Measurements from ENCODE around the gene WDR20.

WDR20 gene

GRCh38 chr14:102195446-102195845 lies 55.7 kb downstream of the WDR20 start:
- TF ChIP-seq CTCF (IDR thresholded peaks at IDR 0.05): no peak
- no peak overlapping the region for H3K4me3 ChIP-seq (ENCODE audit: low read depth in 1 of 2, low read length in 1 of 2)

GRCh38 chr14:102196039-102196901 lies 56.6 kb downstream of the WDR20 start:
- H3K36me3 ChIP-seq: peaks cover 47% of the 10 kb centered on the region
- H3K9me3 ChIP-seq: no peaks in the 10 kb centered on the region
- no peak for TF ChIP-seq CTCF (IDR thresholded peaks at IDR 0.05)
- H3K27me3 ChIP-seq: no peaks in the 10 kb centered on the region
- no peak overlapping the region for H3K4me3 ChIP-seq (ENCODE audit: low read depth in 1 of 2, low read length in 1 of 2)
- H3K4me1 ChIP-seq (ENCODE audit: control insufficient read depth in 1 of 2, insufficient read depth in 1 of 2, low read depth in 1 of 2, low read length in 1 of 2): peaks cover 22 to 32% of the 10 kb centered on the region in 2 experiments
- no peak overlapping the region for H3K27ac ChIP-seq

More at GRCh38 chr14:102195446-102195845, 55.7 kb downstream of the WDR20 start:
- Histone ChIP-seq H3K4me1 (ENCODE audit: control insufficient read depth in 1 of 2, insufficient read depth in 1 of 2, low read depth in 1 of 2, low read length in 1 of 2) (peaks cover 14 to 23% of the 10 kb centered on the region in 2 experiments), H3K9me3 (no peaks in the 10 kb centered on the region), H3K27me3 (no peaks in the 10 kb centered on the region), H3K36me3 (peaks cover 47% of the 10 kb centered on the region), H3K27ac (no peak overlapping the region)

GRCh38 chr14:102196902-102197230 lies 57.2 kb downstream of the WDR20 start:
- Histone ChIP-seq H3K27me3 (no peaks in the 10 kb centered on the region), H3K27ac (no peak overlapping the region), H3K9me3 (no peaks in the 10 kb centered on the region), H3K36me3 (peaks cover 47% of the 10 kb centered on the region), H3K4me3 (ENCODE audit: low read depth in 1 of 2, low read length in 1 of 2) (no peak overlapping the region), H3K4me1 (ENCODE audit: control insufficient read depth in 1 of 2, insufficient read depth in 1 of 2, low read depth in 1 of 2, low read length in 1 of 2) (peaks cover 28 to 38% of the 10 kb centered on the region in 2 experiments)
- TF ChIP-seq CTCF (IDR thresholded peaks at IDR 0.05): no peak

- Histone ChIP-seq H3K9me3 (no peaks in the 10 kb centered on the region), H3K27me3 (no peaks in the 10 kb centered on the region), H3K4me3 (ENCODE audit: low read depth in 1 of 2, low read length in 1 of 2) (no peak overlapping the region), H3K36me3 (peaks cover 47% of the 10 kb centered on the region), H3K4me1 (ENCODE audit: control insufficient read depth in 1 of 2, insufficient read depth in 1 of 2, low read depth in 1 of 2, low read length in 1 of 2) (peaks cover 30 to 40% of the 10 kb centered on the region in 2 experiments), H3K27ac (no peak overlapping the region)
- TF ChIP-seq CTCF (IDR thresholded peaks at IDR 0.05): no peak
These were observed 57.7 kb downstream of the WDR20 start for GRCh38 chr14:102197317-102197853.

GRCh38 chr14:102200690-102201352 lies 61.1 kb downstream of the WDR20 start:
- Histone ChIP-seq H3K27me3 (no peaks in the 10 kb centered on the region), H3K9me3 (no peaks in the 10 kb centered on the region), H3K27ac (peak overlapping the region; percentile 32), H3K4me3 (ENCODE audit: low read depth in 1 of 2, low read length in 1 of 2) (no peak overlapping the region), H3K36me3 (peaks cover 64% of the 10 kb centered on the region), H3K4me1 (ENCODE audit: control insufficient read depth in 1 of 2, insufficient read depth in 1 of 2, low read depth in 1 of 2, low read length in 1 of 2) (peaks cover 34 to 48% of the 10 kb centered on the region in 2 experiments)
- TF ChIP-seq CTCF (IDR thresholded peaks at IDR 0.05): no peak

Data from neutrophil (primary cell).